HG03558 (cell line): ENCODE measurements around the gene BLTP3A.
"Not testable (repeated sequence)": the region's sequence is repeated elsewhere in the genome, so short reads cannot be mapped to it uniquely, and the experiment has no call there.

Experiments
- ATAC-seq: cut with Tn5 transposase; IDR thresholded peaks from one replicate; pipeline ENCODE4 v1.9.1; 2021; ENCODE audit warnings: moderate number of reproducible peaks; ENCODE audit not compliant: unreplicated experiment; ENCODE audit errors: extremely low read depth

BLTP3A gene

GRCh38 chr6:34791701-34792604 is at the start of gene BLTP3A:
Gene BLTP3A (plus strand): TSS chr6:34792083. CDS start chr6:34792251, 168 bp downstream.
- peak; percentile 37 for ATAC-seq

GRCh38 chr6:34742094-34742493 is 49.8 kb upstream of the BLTP3A start:
- no peak for ATAC-seq

GRCh38 chr6:34743625-34744293 is 48.1 kb upstream of the BLTP3A start:
- no peak for ATAC-seq

GRCh38 chr6:34744294-34744647 is 47.6 kb upstream of the BLTP3A start:
- ATAC-seq, result not testable (repeated sequence)

GRCh38 chr6:34745277-34746103 is 46.4 kb upstream of the BLTP3A start:
- ATAC-seq, result no peak

- no peak for ATAC-seq
Observed at GRCh38 chr6:34746104-34746846, 45.6 kb upstream of the BLTP3A start.

- no peak for ATAC-seq
Observed at GRCh38 chr6:34748757-34749156, 43.1 kb upstream of the BLTP3A start.

GRCh38 chr6:34756513-34756856 is 35.4 kb upstream of the BLTP3A start:
- not testable (repeated sequence) for ATAC-seq

- ATAC-seq, result no peak
Observed at GRCh38 chr6:34757687-34758274, 34.1 kb upstream of the BLTP3A start.

- ATAC-seq, result no peak
Observed at GRCh38 chr6:34760108-34760507, 31.8 kb upstream of the BLTP3A start.

GRCh38 chr6:34761681-34762080 is 30.2 kb upstream of the BLTP3A start:
- ATAC-seq, result not testable (repeated sequence)

GRCh38 chr6:34768148-34768547 is 23.7 kb upstream of the BLTP3A start:
- ATAC-seq, result no peak

- no peak for ATAC-seq
Observed at GRCh38 chr6:34771727-34772126, 20.2 kb upstream of the BLTP3A start.

GRCh38 chr6:34772940-34773339 is 18.9 kb upstream of the BLTP3A start:
- ATAC-seq, result no peak

- ATAC-seq, result no peak
Observed at GRCh38 chr6:34773916-34774315, 18.0 kb upstream of the BLTP3A start.

- ATAC-seq, result no peak
Observed at GRCh38 chr6:34774967-34775366, 16.9 kb upstream of the BLTP3A start.

- not testable (repeated sequence) for ATAC-seq
Observed at GRCh38 chr6:34785375-34785774, 6.5 kb upstream of the BLTP3A start.

- not testable (repeated sequence) for ATAC-seq
Observed at GRCh38 chr6:34787152-34787551, 4.7 kb upstream of the BLTP3A start.

- ATAC-seq, result no peak
Observed at GRCh38 chr6:34788111-34788510, 3.8 kb upstream of the BLTP3A start.
